AG09309 (cell line): ENCODE data around the gene PIK3C3.

Experiments used
- DNase-seq: peaks from one replicate; pipeline ENCODE4 v3.0.0-alpha.2; 2010; ENCODE audit warnings: low read depth
- H3K4me3 ChIP-seq: 2 replicates; pipeline ENCODE4 v1.5.1; 2011; ENCODE audit warnings: mild to moderate bottlenecking, low read depth, low read length, moderate library complexity; ENCODE audit not compliant: control insufficient read depth
- CTCF ChIP-seq: IDR thresholded peaks from 2 replicates; pipeline ENCODE4 v1.5.1; 2011; ENCODE audit warnings: mild to moderate bottlenecking, low read depth, low read length, inconsistent platforms; ENCODE audit not compliant: insufficient read depth, control insufficient read depth; ENCODE audit errors: missing control alignments

The PIK3C3 gene

DNA sequence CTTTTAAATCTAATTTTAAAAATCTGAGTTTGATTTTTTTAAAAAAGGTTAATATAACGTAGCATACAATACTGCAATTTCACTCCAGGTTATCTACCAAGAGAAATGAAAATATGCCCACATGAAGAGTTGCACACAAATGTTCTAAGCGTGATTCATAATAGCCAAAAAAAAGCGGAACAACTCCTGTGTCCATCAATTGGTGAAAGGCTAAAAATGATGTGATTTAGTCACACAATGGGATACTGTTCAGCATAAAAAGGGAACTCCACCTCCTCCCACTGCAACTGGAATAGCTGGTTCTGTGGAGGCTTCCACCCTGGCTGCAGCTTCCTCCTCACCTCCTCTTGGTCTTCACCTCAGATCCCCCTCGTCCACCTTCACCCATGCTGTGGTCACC lies 132.8 kb downstream of the PIK3C3 start:
- no peak for DNase-seq
- TF ChIP-seq CTCF: no peak
- no peak overlapping the region for H3K4me3 ChIP-seq

DNA sequence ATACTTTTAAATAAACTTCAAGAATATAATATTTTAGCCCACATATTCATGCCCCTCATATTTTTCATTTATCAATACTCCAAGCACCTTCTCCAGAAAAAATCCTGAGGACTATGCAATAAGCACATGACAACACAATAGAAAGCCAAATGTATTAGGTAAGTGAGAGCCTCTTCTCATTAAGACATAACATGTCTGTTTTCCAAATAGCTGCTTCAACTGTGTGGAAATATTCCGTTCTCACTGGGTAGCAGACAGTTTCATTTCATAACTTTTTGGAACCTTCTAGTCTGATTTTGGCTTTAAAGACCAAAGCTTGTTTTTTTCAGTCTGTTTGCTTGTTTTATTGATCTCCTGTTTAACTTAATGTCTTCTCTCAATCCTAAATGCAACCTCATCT lies 137.8 kb downstream of the PIK3C3 start:
- H3K4me3 ChIP-seq: no peak overlapping the region
- no peak for DNase-seq
- no peak for TF ChIP-seq CTCF

DNA sequence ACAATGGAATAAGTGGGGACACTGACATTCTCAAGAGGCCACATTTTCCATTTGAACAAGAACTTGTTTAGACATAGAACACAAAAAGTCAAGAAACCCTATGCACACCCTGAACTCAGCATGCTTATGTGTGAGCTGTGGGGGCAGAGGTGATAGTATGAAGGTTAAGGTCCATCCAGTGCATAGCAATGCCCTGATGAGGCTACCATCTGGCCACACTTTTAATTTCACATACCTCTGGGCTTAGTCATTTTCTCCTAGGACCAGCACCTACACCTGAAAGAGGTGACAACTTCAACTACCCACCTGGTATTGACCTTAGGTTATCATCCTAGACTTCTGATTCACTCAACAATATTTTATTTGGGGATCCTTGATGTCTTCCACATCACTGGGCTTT lies 139.8 kb downstream of the PIK3C3 start:
- no peak for DNase-seq
- H3K4me3 ChIP-seq: no peak overlapping the region
- TF ChIP-seq CTCF: no peak

- TF ChIP-seq CTCF: no peak
- H3K4me3 ChIP-seq: no peak overlapping the region
These were observed 140.8 kb downstream of the PIK3C3 start for GRCh38 chr18:42095732-42096377.

GRCh38 chr18:42100248-42100647 lies 145.2 kb downstream of the PIK3C3 start:
- H3K4me3 ChIP-seq: no peak overlapping the region
- no peak for DNase-seq
- TF ChIP-seq CTCF: no peak

More at GRCh38 chr18:42095732-42096377, 140.8 kb downstream of the PIK3C3 start:
- no peak for DNase-seq

DNA sequence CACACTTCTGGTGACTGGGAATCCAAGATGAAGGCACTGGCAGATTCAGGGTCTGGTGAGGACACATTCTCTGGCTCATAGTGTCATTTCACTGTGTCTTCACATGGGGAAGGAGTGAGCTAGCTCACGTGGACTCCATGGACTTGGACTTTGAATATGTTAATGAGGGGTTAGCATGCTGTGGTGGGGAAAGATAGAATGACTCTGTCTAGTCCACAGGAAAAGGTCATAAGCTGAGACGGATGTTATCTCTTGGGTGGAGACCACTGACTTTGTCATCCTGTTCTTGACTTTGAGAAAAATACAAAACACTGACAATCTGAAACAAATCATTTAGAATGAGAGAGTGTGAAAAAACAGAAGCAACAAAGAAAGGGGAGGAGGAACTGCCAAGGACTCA lies 145.9 kb downstream of the PIK3C3 start:
- DNase-seq: no peak
- no peak for TF ChIP-seq CTCF
- no peak overlapping the region for H3K4me3 ChIP-seq
